K562 (cell line): ENCODE results near the gene PRDX6. TPM values are rescaled to one million over a fixed set of nuclear protein-coding genes. Genes with fewer than 3 reads are reported as not detected.

Experiments
- ARID2 ChIP-seq: fragments of 450-650 bp; IDR thresholded peaks from 2 replicates; pipeline ENCODE4 v1.6.1; 2017; ENCODE audit warnings: antibody characterized with exemption, mild to moderate bottlenecking
- C11orf30 ChIP-seq: fragments of 450-650 bp; IDR thresholded peaks from 2 replicates; pipeline ENCODE4 v1.6.1; 2016; ENCODE audit warnings: low read depth, mild to moderate bottlenecking
- FOXK1 ChIP-seq: sonication (generic); formaldehyde crosslinking; IDR thresholded peaks from 2 replicates; pipeline ENCODE4 v1.8.0; 2022; ENCODE audit warnings: missing genetic modification reagents, mild to moderate bottlenecking, borderline replicate concordance
- FOXM1 ChIP-seq, 2 experiments: fragments of 450-650 bp in 1 of 2; sonication (generic) in 1 of 2; formaldehyde crosslinking in 1 of 2; IDR thresholded peaks; 2 replicates each; pipeline versions ENCODE4 v1.6.1 to v1.9.0; 2017 to 2022; ENCODE audit warnings: low read depth in 2 of 2, mild to moderate bottlenecking in 2 of 2, missing genetic modification reagents in 1 of 2, moderate library complexity in 1 of 2
- HCFC1 ChIP-seq: IDR thresholded peaks from 2 replicates; pipeline ENCODE4 v1.6.1; 2012; ENCODE audit warnings: low read depth, low read length, improper control_type of control experiment
- HDGF ChIP-seq: fragments of 450-650 bp; IDR thresholded peaks from 2 replicates; pipeline ENCODE4 v1.6.1; 2016
- ILF3 ChIP-seq: fragments of 450-650 bp; IDR thresholded peaks from 2 replicates; pipeline ENCODE4 v1.6.1; 2018; ENCODE audit warnings: antibody characterized with exemption, mild to moderate bottlenecking, moderate library complexity, borderline replicate concordance
- JUND ChIP-seq, 2 experiments: IDR thresholded peaks; 2 replicates in 1 of 2; 3 replicates in 1 of 2; pipeline ENCODE4 v1.6.1; 2011; ENCODE audit warnings: borderline replicate concordance in 2 of 2, low read depth in 2 of 2, low read length in 2 of 2, improper control_type of control experiment in 1 of 2, missing biosample characterization in 1 of 2, missing genetic modification characterization in 1 of 2, missing genetic modification reagents in 1 of 2
- MXI1 ChIP-seq: IDR thresholded peaks from 2 replicates; pipeline ENCODE4 v1.6.1; 2011; ENCODE audit warnings: low read depth, mild to moderate bottlenecking, improper control_type of control experiment, low read length
- PML ChIP-seq: IDR thresholded peaks from 2 replicates; pipeline ENCODE4 v1.6.1; 2012; ENCODE audit warnings: low read length, inconsistent platforms
- RFX1 ChIP-seq: fragments of 450-650 bp; IDR thresholded peaks from 2 replicates; pipeline ENCODE4 v1.6.1; 2016; ENCODE audit warnings: mild to moderate bottlenecking, moderate library complexity
- TEAD1 ChIP-seq, 2 experiments: fragments of 450-650 bp in 1 of 2; sonication (generic) in 1 of 2; formaldehyde crosslinking; IDR thresholded peaks; 2 replicates each; pipeline versions ENCODE4 v1.4.0 to v1.8.0; 2020 to 2022; ENCODE audit warnings: mild to moderate bottlenecking in 2 of 2, missing genetic modification reagents in 1 of 2
- YY1 ChIP-seq, 3 experiments: IDR thresholded peaks; 2 replicates each; pipeline ENCODE4 v1.6.1; 2011; ENCODE audit warnings: low read length in 2 of 3, mild to moderate bottlenecking in 2 of 3, moderate library complexity in 2 of 3, borderline replicate concordance in 1 of 3, control low read depth in 1 of 3, low read depth in 1 of 3; ENCODE audit not compliant: insufficient read depth in 3 of 3, insufficient replicate concordance in 2 of 3, control insufficient read depth in 1 of 3, insufficient read length in 1 of 3; ENCODE audit errors: extremely low read depth in 1 of 3
- ZC3H8 ChIP-seq: fragments of 450-650 bp; IDR thresholded peaks from 2 replicates; pipeline ENCODE4 v1.6.1; 2017
- ZFPM2 ChIP-seq: fragments of 250-450 bp; sonication (Bioruptor Pico); IDR thresholded peaks from 2 replicates; pipeline ENCODE4 v1.5.1; 2022; ENCODE audit warnings: mild to moderate bottlenecking
- ZNF316 ChIP-seq: fragments of 450-650 bp; IDR thresholded peaks from 2 replicates; pipeline ENCODE4 v1.6.1; 2016
- ZNF384 ChIP-seq: IDR thresholded peaks from 2 replicates; pipeline ENCODE4 v1.6.1; 2012; ENCODE audit warnings: low read depth, low read length, improper control_type of control experiment
- polyA plus RNA-seq, 8 experiments: library from polyadenylated mRNA; depleted of rRNA in 4 of 8; stranded (reverse) in 5 of 8; unstranded in 3 of 8; fragments of >200 nt; fragmentation: Nextera tagmentation in 2 of 8; fragmentation: Illumina TruSeq in 1 of 8; extraction: Ambion mirVana in 2 of 8; extraction: Trizol in 1 of 8; gene quantifications; 2 replicates each; pipeline versions ENCODE4 v1.2.1 to v1.2.3, GENCODE V29; 2011 to 2014; ENCODE audit warnings: inconsistent platforms in 1 of 8, missing spikeins in 1 of 8
- total RNA-seq, 7 experiments: library from RNA; depleted of rRNA in 6 of 7; stranded (reverse); fragments of >200 nt in 6 of 7; fragmentation: Illumina TruSeq in 2 of 7; extraction: Trizol in 2 of 7; gene quantifications; 2 replicates each; pipeline versions ENCODE4 v1.2.1 to v1.2.3, GENCODE V29; 2011 to 2021; ENCODE audit warnings: low replicate concordance in 1 of 7
- TF ChIP-seq, protein P1 (sequence below), 2 experiments: IDR thresholded peaks; 2 replicates each; pipeline ENCODE4 v1.6.1; 2011; ENCODE audit warnings: borderline replicate concordance in 1 of 2, control low read depth in 1 of 2, low read depth in 1 of 2, low read length in 1 of 2, mild to moderate bottlenecking in 1 of 2, mixed read lengths in 1 of 2, moderate library complexity in 1 of 2; ENCODE audit not compliant: insufficient read depth in 1 of 2, insufficient read length in 1 of 2, poor library complexity in 1 of 2, severe bottlenecking in 1 of 2; ENCODE audit errors: extremely low read depth in 1 of 2
- TF ChIP-seq, protein P2 (sequence below): sonication (generic); formaldehyde crosslinking; IDR thresholded peaks from 2 replicates; pipeline ENCODE4 v1.8.1; 2023; ENCODE audit warnings: mild to moderate bottlenecking, missing genetic modification reagents
- TF ChIP-seq, protein P3 (sequence below): fragments of 250-450 bp; sonication (Bioruptor Pico); IDR thresholded peaks from 2 replicates; pipeline ENCODE4 v1.8.0; 2022; ENCODE audit warnings: inconsistent platforms
- TF ChIP-seq, protein P4 (sequence below), 2 experiments: fragments of 450-650 bp; conservative IDR thresholded peaks; 2 replicates each; pipeline ENCODE4 v1.6.1; 2017; ENCODE audit warnings: mild to moderate bottlenecking in 2 of 2, moderate library complexity in 2 of 2

The PRDX6 gene
- total and polyA plus RNA-seq, 9 of the 15 experiments (the other 6 are each of a cell fraction or from before 2014, with no cell fraction given), result 277 to 1,082 (median 610) TPM

DNA sequence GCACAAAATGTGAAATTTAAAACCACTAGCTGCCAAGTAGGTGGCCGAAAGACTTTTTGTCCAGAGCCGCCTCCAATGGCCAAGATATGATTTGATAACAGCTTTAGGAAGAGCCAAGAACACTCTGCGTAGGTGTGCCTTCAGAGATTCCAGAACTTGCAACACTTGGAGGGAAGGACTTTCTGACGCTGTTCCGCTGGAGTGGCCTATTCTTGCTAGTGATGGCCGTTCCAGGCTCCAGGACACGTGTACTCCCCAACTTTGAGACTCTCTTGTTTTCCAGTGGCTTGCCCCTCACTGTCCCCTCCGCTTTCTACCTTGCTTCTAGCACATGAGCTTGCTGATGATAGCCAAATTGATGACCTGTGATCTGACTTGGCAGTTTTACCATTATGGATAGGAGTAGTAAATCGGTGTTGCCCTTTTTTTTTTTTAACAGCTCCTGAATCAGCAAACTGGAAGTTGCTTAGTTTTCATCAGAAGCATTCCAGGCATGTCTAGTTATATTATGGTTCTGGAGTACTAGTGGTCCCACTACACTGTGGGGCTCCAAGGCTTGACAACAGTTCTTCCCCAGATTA is 1.0 kb downstream of the PRDX6 start (continued):
- TF ChIP-seq, protein P1, sequence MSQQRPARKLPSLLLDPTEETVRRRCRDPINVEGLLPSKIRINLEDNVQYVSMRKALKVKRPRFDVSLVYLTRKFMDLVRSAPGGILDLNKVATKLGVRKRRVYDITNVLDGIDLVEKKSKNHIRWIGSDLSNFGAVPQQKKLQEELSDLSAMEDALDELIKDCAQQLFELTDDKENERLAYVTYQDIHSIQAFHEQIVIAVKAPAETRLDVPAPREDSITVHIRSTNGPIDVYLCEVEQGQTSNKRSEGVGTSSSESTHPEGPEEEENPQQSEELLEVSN (IDR thresholded peaks at IDR 0.05; ENCODE audit: borderline replicate concordance in 1 of 2, extremely low read depth in 1 of 2, insufficient read depth in 1 of 2, insufficient read length in 1 of 2, low read depth in 1 of 2, low read length in 1 of 2, poor library complexity in 1 of 2, severe bottlenecking in 1 of 2), result peak; percentile 49 to 77
- TF ChIP-seq ZFPM2, result no peak
- peak; percentile 66; the same call in 1 of the 2 replicates for TF ChIP-seq HDGF
- peak; percentile 66; the same call in 1 of the 2 replicates for TF ChIP-seq MXI1
- TF ChIP-seq ZNF316, result peak; percentile 94
- peak; percentile 82 for TF ChIP-seq C11orf30
- TF ChIP-seq HCFC1, result peak; percentile 30; the same call in 1 of the 2 replicates
- TF ChIP-seq JUND (IDR thresholded peaks at IDR 0.05; ENCODE audit: borderline replicate concordance, low read depth, low read length), result peak; percentile 37; the same call in 1 of the 2 replicates
- TF ChIP-seq JUND (tag; IDR thresholded peaks at IDR 0.05; ENCODE audit: borderline replicate concordance, low read depth, low read length), result no peak; the same call in 2 of the 3 replicates
- no peak for TF ChIP-seq TEAD1 (CRISPR knock-in tag; IDR thresholded peaks at IDR 0.05)
- 0 out of 2 replicates have a peak, but pooled peaks have one; percentile 19 for TF ChIP-seq PML
- TF ChIP-seq, protein P2, sequence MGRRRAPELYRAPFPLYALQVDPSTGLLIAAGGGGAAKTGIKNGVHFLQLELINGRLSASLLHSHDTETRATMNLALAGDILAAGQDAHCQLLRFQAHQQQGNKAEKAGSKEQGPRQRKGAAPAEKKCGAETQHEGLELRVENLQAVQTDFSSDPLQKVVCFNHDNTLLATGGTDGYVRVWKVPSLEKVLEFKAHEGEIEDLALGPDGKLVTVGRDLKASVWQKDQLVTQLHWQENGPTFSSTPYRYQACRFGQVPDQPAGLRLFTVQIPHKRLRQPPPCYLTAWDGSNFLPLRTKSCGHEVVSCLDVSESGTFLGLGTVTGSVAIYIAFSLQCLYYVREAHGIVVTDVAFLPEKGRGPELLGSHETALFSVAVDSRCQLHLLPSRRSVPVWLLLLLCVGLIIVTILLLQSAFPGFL (CRISPR knock-in tag), result no peak
- TF ChIP-seq, protein P3, sequence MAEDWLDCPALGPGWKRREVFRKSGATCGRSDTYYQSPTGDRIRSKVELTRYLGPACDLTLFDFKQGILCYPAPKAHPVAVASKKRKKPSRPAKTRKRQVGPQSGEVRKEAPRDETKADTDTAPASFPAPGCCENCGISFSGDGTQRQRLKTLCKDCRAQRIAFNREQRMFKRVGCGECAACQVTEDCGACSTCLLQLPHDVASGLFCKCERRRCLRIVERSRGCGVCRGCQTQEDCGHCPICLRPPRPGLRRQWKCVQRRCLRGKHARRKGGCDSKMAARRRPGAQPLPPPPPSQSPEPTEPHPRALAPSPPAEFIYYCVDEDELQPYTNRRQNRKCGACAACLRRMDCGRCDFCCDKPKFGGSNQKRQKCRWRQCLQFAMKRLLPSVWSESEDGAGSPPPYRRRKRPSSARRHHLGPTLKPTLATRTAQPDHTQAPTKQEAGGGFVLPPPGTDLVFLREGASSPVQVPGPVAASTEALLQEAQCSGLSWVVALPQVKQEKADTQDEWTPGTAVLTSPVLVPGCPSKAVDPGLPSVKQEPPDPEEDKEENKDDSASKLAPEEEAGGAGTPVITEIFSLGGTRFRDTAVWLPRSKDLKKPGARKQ (CRISPR knock-in tag), result no peak
- no peak for TF ChIP-seq ILF3
- TF ChIP-seq, protein P4, sequence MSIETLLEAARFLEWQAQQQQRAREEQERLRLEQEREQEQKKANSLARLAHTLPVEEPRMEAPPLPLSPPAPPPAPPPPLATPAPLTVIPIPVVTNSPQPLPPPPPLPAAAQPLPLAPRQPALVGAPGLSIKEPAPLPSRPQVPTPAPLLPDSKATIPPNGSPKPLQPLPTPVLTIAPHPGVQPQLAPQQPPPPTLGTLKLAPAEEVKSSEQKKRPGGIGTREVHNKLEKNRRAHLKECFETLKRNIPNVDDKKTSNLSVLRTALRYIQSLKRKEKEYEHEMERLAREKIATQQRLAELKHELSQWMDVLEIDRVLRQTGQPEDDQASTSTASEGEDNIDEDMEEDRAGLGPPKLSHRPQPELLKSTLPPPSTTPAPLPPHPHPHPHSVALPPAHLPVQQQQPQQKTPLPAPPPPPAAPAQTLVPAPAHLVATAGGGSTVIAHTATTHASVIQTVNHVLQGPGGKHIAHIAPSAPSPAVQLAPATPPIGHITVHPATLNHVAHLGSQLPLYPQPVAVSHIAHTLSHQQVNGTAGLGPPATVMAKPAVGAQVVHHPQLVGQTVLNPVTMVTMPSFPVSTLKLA (conservative IDR thresholded peaks at IDR 0.05), result peak; percentile 75 to 84
- TF ChIP-seq FOXM1 (IDR thresholded peaks at IDR 0.05; ENCODE audit: low read depth), result no peak
- no peak for TF ChIP-seq FOXM1 (CRISPR knock-in tag; IDR thresholded peaks at IDR 0.05; ENCODE audit: low read depth)
- TF ChIP-seq ZNF384, result peak; percentile 64
- 0 out of 2 replicates have a peak, but pooled peaks have one; percentile 29 for TF ChIP-seq ZC3H8
- peak in 1 of 3 experiments; percentile 84 for TF ChIP-seq YY1 (IDR thresholded peaks at IDR 0.05; ENCODE audit: borderline replicate concordance in 1 of 3, control insufficient read depth in 1 of 3, extremely low read depth in 1 of 3, insufficient read depth in 3 of 3, insufficient read length in 1 of 3, insufficient replicate concordance in 2 of 3, low read depth in 1 of 3, low read length in 2 of 3)
- 0 out of 2 replicates have a peak, but pooled peaks have one; percentile 10 for TF ChIP-seq ARID2
- TF ChIP-seq RFX1, result no peak
- peak; percentile 73; the same call in 1 of the 2 replicates for TF ChIP-seq FOXK1 (CRISPR knock-in tag)
